ENCODE results near the gene SARDH. TPM values are rescaled to one million over a fixed set of nuclear protein-coding genes. Genes with fewer than 3 reads are reported as not detected.

The SARDH gene
- total and polyA plus RNA-seq, 2 of the 8 experiments (the other 6 are each of a cell fraction or from before 2014, with no cell fraction given) = 6.4 to 7.4 TPM

DNA sequence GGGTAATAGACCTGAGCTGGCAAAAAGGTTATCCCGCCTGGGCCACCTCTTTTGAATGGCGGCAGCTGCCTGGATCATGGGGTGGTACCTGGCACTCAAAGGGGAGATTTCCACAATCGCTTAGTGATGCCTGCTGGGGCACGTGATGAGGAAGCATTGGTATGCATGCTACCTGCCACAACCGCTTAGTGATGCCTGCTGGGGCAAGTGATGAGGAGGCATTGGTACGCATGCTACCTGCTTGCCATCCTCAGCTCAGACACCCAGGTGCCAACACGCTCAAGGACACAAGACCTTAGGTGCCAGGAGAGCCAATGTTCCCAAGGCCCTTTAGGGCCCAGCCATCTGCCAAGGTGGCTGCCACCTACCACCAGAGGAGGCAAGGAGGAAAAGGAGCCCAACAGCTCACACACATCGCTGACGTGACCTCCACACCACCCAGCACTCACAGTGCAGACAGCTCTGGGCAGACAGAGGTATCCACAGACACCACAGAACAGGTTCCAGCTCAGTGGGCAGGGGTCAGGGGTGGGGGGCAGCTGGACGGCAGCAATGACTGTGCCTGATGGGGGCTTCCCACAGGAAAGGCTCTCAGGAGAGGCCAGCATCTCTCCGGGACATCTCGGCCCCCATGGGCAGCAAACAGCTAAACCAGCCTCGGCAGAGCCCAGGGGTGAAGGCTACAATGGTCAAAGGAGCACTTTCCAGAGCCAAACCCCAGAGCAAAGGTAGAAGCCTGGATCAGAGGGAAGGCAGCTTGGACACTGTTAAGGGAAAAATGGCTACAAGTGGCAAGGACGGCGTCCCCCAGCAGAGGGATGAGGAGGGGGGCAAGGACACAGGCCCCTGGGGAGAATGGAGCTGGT is 43.0 kb upstream of the SARDH start (continued):
- TF ChIP-seq, protein P1, sequence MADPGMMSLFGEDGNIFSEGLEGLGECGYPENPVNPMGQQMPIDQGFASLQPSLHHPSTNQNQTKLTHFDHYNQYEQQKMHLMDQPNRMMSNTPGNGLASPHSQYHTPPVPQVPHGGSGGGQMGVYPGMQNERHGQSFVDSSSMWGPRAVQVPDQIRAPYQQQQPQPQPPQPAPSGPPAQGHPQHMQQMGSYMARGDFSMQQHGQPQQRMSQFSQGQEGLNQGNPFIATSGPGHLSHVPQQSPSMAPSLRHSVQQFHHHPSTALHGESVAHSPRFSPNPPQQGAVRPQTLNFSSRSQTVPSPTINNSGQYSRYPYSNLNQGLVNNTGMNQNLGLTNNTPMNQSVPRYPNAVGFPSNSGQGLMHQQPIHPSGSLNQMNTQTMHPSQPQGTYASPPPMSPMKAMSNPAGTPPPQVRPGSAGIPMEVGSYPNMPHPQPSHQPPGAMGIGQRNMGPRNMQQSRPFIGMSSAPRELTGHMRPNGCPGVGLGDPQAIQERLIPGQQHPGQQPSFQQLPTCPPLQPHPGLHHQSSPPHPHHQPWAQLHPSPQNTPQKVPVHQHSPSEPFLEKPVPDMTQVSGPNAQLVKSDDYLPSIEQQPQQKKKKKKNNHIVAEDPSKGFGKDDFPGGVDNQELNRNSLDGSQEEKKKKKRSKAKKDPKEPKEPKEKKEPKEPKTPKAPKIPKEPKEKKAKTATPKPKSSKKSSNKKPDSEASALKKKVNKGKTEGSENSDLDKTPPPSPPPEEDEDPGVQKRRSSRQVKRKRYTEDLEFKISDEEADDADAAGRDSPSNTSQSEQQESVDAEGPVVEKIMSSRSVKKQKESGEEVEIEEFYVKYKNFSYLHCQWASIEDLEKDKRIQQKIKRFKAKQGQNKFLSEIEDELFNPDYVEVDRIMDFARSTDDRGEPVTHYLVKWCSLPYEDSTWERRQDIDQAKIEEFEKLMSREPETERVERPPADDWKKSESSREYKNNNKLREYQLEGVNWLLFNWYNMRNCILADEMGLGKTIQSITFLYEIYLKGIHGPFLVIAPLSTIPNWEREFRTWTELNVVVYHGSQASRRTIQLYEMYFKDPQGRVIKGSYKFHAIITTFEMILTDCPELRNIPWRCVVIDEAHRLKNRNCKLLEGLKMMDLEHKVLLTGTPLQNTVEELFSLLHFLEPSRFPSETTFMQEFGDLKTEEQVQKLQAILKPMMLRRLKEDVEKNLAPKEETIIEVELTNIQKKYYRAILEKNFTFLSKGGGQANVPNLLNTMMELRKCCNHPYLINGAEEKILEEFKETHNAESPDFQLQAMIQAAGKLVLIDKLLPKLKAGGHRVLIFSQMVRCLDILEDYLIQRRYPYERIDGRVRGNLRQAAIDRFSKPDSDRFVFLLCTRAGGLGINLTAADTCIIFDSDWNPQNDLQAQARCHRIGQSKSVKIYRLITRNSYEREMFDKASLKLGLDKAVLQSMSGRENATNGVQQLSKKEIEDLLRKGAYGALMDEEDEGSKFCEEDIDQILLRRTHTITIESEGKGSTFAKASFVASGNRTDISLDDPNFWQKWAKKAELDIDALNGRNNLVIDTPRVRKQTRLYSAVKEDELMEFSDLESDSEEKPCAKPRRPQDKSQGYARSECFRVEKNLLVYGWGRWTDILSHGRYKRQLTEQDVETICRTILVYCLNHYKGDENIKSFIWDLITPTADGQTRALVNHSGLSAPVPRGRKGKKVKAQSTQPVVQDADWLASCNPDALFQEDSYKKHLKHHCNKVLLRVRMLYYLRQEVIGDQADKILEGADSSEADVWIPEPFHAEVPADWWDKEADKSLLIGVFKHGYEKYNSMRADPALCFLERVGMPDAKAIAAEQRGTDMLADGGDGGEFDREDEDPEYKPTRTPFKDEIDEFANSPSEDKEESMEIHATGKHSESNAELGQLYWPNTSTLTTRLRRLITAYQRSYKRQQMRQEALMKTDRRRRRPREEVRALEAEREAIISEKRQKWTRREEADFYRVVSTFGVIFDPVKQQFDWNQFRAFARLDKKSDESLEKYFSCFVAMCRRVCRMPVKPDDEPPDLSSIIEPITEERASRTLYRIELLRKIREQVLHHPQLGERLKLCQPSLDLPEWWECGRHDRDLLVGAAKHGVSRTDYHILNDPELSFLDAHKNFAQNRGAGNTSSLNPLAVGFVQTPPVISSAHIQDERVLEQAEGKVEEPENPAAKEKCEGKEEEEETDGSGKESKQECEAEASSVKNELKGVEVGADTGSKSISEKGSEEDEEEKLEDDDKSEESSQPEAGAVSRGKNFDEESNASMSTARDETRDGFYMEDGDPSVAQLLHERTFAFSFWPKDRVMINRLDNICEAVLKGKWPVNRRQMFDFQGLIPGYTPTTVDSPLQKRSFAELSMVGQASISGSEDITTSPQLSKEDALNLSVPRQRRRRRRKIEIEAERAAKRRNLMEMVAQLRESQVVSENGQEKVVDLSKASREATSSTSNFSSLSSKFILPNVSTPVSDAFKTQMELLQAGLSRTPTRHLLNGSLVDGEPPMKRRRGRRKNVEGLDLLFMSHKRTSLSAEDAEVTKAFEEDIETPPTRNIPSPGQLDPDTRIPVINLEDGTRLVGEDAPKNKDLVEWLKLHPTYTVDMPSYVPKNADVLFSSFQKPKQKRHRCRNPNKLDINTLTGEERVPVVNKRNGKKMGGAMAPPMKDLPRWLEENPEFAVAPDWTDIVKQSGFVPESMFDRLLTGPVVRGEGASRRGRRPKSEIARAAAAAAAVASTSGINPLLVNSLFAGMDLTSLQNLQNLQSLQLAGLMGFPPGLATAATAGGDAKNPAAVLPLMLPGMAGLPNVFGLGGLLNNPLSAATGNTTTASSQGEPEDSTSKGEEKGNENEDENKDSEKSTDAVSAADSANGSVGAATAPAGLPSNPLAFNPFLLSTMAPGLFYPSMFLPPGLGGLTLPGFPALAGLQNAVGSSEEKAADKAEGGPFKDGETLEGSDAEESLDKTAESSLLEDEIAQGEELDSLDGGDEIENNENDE (IDR thresholded peaks at IDR 0.05; ENCODE audit: insufficient replicate concordance, low read length) = no peak
- TF ChIP-seq KDM4A (IDR thresholded peaks at IDR 0.05; ENCODE audit: low read depth, low read length, severe bottlenecking) (no peak), CHD2 (IDR thresholded peaks at IDR 0.05; ENCODE audit: low read length) (no peak), CHD1 (IDR thresholded peaks at IDR 0.05; ENCODE audit: low read depth, low read length) (no peak), RFX5 (IDR thresholded peaks at IDR 0.05; ENCODE audit: borderline replicate concordance, low read depth, low read length) (no peak), SIN3A (conservative IDR thresholded peaks at IDR 0.05 in 1 of 2, IDR thresholded peaks at IDR 0.05 in 1 of 2; ENCODE audit: low read depth in 1 of 2, low read length in 2 of 2) (no peak)
